T-helper 2 cell treated with Interferon-gamma antibody and Interleukin-4, amounts not matched to agents 5 μg/mL and 100 μg/mL, for 36 hours (primary cell): ENCODE measurements around the gene CMSS1.

Experiments
- DNase-seq: peaks from one replicate; pipeline ENCODE4 v3.0.0; 2021; ENCODE audit warnings: low spot score
- H3K27ac Mint-ChIP-seq: one replicate; pipeline ENCODE4 v1.8.0; 2021; ENCODE audit warnings: mild to moderate bottlenecking, mixed read lengths
- H3K27me3 Mint-ChIP-seq: one replicate; pipeline ENCODE4 v1.8.0; 2021; ENCODE audit warnings: low read depth, mixed read lengths
- H3K36me3 Mint-ChIP-seq: one replicate; pipeline ENCODE4 v1.8.0; 2021; ENCODE audit warnings: low read depth, mixed read lengths
- H3K4me1 Mint-ChIP-seq: one replicate; pipeline ENCODE4 v1.8.0; 2021; ENCODE audit warnings: low read depth, mixed read lengths
- H3K4me3 Mint-ChIP-seq: one replicate; pipeline ENCODE4 v1.8.0; 2022; ENCODE audit warnings: mild to moderate bottlenecking, moderate library complexity, mixed read lengths
- H3K9me3 Mint-ChIP-seq: one replicate; pipeline ENCODE4 v1.8.0; 2021; ENCODE audit warnings: mixed read lengths

The CMSS1 gene

DNA sequence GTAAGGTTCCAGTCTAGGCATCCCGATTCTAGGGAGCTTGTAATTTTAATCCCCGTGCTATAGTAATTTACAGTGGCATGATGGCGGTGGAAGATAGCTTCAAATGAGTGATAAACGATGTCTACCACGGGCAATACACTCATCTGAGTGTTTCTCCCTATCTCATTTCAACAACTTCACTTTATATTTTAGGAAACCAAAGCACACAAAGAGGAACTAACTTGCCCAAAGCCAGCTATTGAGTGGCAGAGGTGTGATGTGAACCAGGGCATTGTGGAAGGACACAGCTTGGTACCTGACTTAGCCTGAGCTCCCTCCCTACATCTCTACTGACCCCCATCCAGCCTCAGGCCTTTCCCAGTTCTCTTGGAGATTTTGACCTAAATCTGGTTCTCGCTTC is 313.6 kb downstream of the CMSS1 start:
- Mint-ChIP-seq H3K4me3 (no peak overlapping the region), H3K9me3 (no peaks in the 10 kb centered on the region), H3K36me3 (no peaks in the 10 kb centered on the region), H3K27me3 (no peaks in the 10 kb centered on the region), H3K27ac (no peak overlapping the region), H3K4me1 (peaks cover 2% of the 10 kb centered on the region)
- DNase-seq, result no peak

- Mint-ChIP-seq H3K27me3 (no peaks in the 10 kb centered on the region), H3K36me3 (no peaks in the 10 kb centered on the region), H3K27ac (no peak overlapping the region), H3K9me3 (no peaks in the 10 kb centered on the region), H3K4me1 (peaks cover 12% of the 10 kb centered on the region), H3K4me3 (no peak overlapping the region)
- no peak for DNase-seq
These were observed 319.3 kb downstream of the CMSS1 start for GRCh38 chr3:100136921-100137320.

DNA sequence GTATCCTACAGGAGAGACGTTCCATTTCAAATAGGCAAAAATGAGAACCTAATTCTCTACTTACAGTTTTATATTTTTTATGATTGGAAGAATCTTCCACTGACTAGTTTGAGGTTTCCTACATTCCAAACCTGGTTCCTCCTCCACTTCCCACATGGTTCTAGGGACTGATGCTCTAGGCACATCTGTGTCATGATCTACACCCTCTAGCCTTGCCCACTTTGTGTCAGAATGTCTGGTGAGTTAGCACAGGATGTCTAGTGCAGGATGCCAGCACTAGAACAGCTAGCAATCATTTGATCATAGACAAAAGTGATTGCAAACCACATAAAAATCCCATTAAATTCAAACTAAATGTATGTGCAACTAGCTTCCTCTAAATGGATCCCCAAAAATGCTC is 323.3 kb downstream of the CMSS1 start:
- H3K27ac Mint-ChIP-seq, result no peak overlapping the region
- peaks cover 21% of the 10 kb centered on the region for H3K4me1 Mint-ChIP-seq
- no peak overlapping the region for H3K4me3 Mint-ChIP-seq
- no peak for DNase-seq
- peaks cover 16% of the 10 kb centered on the region for H3K36me3 Mint-ChIP-seq
- H3K9me3 Mint-ChIP-seq, result peaks cover 24% of the 10 kb centered on the region
- H3K27me3 Mint-ChIP-seq, result no peaks in the 10 kb centered on the region

DNA sequence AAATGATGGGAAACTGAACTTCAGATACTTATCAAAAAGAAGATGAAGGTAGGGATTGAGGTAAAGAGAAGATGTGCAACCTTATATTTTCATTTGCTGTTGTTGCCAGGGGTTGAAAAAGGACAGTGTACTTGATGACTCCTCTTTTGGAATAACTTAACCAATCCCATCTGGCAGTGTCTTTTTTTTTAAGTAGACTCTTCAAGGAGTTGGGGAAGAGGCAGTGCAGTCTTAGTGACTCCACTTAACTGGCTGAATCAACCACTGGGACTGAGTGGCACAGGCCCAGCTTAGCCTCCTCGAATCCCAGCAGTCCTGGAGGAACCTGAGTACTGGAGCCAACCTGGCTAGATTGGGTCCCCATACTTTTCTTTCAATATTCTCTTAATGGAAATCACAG is 323.9 kb downstream of the CMSS1 start:
- no peak for DNase-seq
- peaks cover 17% of the 10 kb centered on the region for H3K36me3 Mint-ChIP-seq
- H3K27me3 Mint-ChIP-seq, result no peaks in the 10 kb centered on the region
- no peak overlapping the region for H3K4me3 Mint-ChIP-seq
- H3K9me3 Mint-ChIP-seq, result peaks cover 24% of the 10 kb centered on the region
- H3K4me1 Mint-ChIP-seq, result peaks cover 21% of the 10 kb centered on the region
- H3K27ac Mint-ChIP-seq, result no peak overlapping the region

DNA sequence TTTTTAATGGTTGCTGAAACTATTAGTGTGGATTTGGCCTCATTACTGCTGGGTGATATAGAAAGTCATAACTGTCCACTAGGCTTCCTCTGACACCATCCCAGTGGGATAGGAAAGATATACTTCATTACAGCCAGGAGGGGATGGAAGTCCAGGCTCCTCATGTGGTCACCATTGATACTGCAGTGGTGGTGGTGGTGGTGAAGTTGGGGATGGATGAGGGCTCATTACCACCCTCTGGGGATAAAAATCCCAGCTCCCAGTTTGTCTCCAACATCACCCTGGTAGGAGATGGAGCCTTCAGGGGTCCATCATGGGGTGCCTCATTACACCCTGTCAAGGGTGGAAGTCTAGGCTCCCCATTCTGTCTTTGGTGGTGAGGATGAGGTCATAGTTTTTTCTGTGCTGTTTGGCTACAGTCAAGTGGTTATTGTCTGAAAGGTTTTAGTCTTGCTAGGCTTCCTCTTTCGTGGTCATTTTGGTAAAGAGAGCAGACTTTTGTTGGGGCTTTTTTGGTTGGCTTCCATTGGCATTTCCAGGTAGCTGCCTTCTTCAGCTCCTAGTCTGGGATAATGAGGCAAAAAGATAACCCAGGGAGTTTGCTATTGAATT is 326.7 kb downstream of the CMSS1 start:
- H3K9me3 Mint-ChIP-seq, result peaks cover 24% of the 10 kb centered on the region
- peaks cover 13% of the 10 kb centered on the region for H3K4me1 Mint-ChIP-seq
- no peak overlapping the region for H3K4me3 Mint-ChIP-seq
- no peak for DNase-seq
- peaks cover 25% of the 10 kb centered on the region for H3K36me3 Mint-ChIP-seq
- H3K27ac Mint-ChIP-seq, result no peak overlapping the region
- H3K27me3 Mint-ChIP-seq, result no peaks in the 10 kb centered on the region

GRCh38 chr3:100149130-100149529 is 331.5 kb downstream of the CMSS1 start:
- no peak overlapping the region for H3K27ac Mint-ChIP-seq

DNA sequence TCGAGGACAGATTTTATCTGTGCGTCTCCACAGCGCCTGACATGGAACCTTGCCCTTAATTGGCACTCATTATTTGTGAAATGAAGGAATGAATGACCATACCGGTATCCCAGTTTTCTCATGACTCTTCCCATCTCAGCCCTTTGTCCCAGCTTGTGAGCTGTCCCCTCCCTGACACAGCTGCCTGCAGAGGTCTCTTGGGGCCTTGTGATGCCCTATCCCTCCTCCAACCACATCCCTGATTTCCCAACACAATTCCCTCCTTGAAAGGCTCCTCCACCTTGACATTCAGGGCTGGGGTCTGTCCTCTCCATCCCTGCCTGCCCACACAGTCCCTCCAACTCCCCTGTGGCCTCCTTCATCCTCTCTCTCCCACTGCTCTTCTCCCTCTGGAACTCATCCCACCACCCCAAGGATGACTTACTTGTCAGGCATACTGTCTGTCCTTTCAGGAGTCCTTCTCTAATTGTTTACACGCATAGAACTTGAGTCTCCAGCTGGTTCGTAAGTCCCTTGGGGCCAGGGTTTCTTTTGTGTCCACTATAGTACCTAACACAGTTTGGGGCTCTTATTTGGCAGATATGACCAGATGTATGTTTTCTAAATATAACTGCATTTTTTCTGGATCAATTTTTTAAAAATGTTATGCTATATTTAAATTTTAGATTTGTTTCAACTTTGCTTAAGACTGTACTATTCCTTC is 332.2 kb downstream of the CMSS1 start:
- DNase-seq, result no peak
- Mint-ChIP-seq H3K4me1 (peaks cover 3% of the 10 kb centered on the region), H3K27me3 (no peaks in the 10 kb centered on the region), H3K27ac (no peak overlapping the region), H3K9me3 (peaks cover 5% of the 10 kb centered on the region), H3K36me3 (peaks cover 26% of the 10 kb centered on the region), H3K4me3 (no peak overlapping the region)

More at GRCh38 chr3:100149130-100149529, 331.5 kb downstream of the CMSS1 start:
- Mint-ChIP-seq H3K4me1 (peaks cover 10% of the 10 kb centered on the region), H3K36me3 (peaks cover 27% of the 10 kb centered on the region), H3K4me3 (no peak overlapping the region), H3K27me3 (no peaks in the 10 kb centered on the region), H3K9me3 (peaks cover 7% of the 10 kb centered on the region)
- no peak for DNase-seq

DNA sequence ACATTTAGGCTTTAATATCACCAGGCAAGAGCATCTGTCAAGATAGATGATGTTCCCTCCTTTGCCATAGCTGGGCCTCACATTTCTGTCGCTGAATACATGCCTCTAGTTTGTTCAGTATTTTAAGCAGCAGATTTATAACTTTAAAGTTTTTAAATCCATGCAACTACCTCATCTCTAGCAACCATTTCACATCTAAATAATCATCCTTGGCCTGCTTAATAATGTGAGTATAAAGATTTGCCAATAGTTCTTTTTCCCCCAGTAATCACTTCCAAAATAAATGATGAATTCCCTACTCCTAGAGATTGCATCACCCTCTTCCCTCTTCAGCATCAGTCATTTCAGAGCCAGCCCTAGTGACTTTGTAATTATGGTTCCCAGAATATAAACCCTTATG is 332.8 kb downstream of the CMSS1 start:
- H3K4me1 Mint-ChIP-seq, result peaks cover 2% of the 10 kb centered on the region
- no peak overlapping the region for H3K4me3 Mint-ChIP-seq
- H3K27me3 Mint-ChIP-seq, result no peaks in the 10 kb centered on the region
- DNase-seq, result no peak
- H3K9me3 Mint-ChIP-seq, result peaks cover 11% of the 10 kb centered on the region
- H3K36me3 Mint-ChIP-seq, result peaks cover 32% of the 10 kb centered on the region
- H3K27ac Mint-ChIP-seq, result no peak overlapping the region

DNA sequence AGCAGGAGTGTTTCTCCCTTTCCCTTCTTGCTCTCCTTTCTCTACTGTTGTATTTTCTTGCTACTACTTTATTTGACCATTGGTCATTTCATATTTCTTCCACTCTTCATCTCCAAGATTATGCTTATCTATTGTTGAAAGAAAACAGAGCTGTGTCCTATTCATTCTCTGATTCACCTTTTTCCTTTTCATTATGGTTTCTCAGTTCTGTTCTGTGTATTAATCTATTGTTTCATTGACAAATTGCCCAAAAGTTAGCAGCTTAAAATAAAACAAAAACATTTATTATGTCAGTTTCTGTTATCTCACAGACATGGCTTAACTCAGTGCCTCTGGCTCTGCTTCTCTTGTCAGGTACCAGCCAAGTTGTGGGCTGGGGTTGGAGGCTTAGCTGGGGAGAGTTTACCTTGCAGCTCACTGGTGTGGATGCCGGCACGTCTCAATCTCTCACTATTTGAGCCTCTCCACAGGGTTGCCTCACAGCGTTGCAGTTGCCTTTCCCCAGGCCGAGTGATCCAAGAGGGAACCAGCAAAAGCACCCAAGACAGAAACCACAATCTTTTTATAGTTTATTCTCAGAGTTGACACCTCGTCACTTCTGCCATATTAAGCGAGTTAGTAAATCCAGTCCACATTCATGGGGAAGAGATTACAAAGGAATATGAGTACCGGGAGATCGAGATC is 333.5 kb downstream of the CMSS1 start:
- Mint-ChIP-seq H3K36me3 (peaks cover 34% of the 10 kb centered on the region), H3K4me3 (no peak overlapping the region), H3K4me1 (peaks cover 2% of the 10 kb centered on the region), H3K27ac (no peak overlapping the region), H3K9me3 (peaks cover 11% of the 10 kb centered on the region), H3K27me3 (no peaks in the 10 kb centered on the region)
- DNase-seq, result no peak

- H3K4me1 Mint-ChIP-seq, result peaks cover 2% of the 10 kb centered on the region
- peaks cover 33% of the 10 kb centered on the region for H3K36me3 Mint-ChIP-seq
These were observed 336.5 kb downstream of the CMSS1 start for GRCh38 chr3:100154171-100154570.

DNA sequence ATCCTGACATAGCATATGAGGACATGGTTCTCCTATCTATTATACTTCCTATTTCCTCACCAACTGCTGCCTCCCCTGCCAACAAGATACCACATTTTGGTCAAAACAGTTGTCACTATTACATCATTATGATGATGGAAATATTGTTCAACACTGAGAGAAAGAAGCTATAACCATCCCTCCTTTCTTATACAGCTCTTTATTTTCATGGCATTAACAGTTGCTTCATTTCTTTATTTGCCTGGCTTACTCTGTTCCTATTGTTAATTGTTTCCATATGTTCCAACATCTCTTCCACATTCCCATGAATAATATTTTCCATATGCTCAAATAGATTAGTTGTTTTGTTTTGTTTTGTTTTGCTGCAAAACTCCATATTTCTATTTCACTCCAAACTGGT is 337.5 kb downstream of the CMSS1 start:
- Mint-ChIP-seq H3K4me1 (no peaks in the 10 kb centered on the region), H3K27ac (no peak overlapping the region), H3K36me3 (peaks cover 29% of the 10 kb centered on the region), H3K4me3 (no peak overlapping the region), H3K9me3 (peaks cover 18% of the 10 kb centered on the region), H3K27me3 (no peaks in the 10 kb centered on the region)
- DNase-seq, result no peak

More at GRCh38 chr3:100154171-100154570, 336.5 kb downstream of the CMSS1 start:
- H3K27ac Mint-ChIP-seq, result no peak overlapping the region
- H3K4me3 Mint-ChIP-seq, result no peak overlapping the region
- no peak for DNase-seq
- no peaks in the 10 kb centered on the region for H3K27me3 Mint-ChIP-seq
- peaks cover 18% of the 10 kb centered on the region for H3K9me3 Mint-ChIP-seq

DNA sequence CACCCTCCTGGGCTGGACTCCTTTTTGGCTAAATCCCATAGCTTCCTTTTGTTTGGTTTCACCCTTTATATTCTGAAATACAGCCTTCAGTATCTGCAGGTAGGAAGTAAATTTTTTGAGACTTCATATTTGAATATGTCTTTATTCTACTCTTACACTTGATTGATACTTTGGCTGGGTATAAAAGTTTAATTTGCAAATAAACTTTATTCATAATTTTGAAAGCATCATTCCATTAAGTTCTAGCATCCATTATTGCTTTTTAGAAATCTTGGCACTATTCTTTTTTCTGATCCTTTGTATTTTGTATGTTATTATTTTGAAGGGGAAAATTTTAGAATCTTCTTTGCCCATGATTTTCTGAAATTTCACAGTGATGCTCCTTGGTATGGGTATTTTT is 337.9 kb downstream of the CMSS1 start:
- H3K9me3 Mint-ChIP-seq, result peaks cover 18% of the 10 kb centered on the region
- H3K4me1 Mint-ChIP-seq, result no peaks in the 10 kb centered on the region
- no peaks in the 10 kb centered on the region for H3K27me3 Mint-ChIP-seq
- no peak for DNase-seq
- H3K36me3 Mint-ChIP-seq, result peaks cover 28% of the 10 kb centered on the region
- H3K4me3 Mint-ChIP-seq, result no peak overlapping the region
- H3K27ac Mint-ChIP-seq, result no peak overlapping the region

DNA sequence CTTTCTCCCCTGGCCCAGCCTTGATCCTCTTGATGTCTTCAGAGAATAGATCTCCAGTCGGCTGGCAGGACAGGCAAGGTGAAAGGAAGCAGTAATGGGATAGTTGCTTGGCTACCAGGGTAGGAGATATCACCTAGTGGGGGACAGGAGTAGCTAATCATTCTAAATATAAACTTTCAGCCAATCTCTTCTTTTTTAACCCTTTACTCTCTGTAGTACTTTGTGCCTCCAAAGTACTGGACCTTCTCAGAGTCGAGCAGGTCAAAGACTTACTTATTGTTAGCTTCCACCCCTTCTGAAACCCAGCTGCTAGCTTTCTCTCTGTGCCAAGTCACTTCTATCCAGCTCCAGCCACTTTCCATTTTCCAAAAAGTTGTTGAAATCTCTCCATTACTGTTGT is 340.0 kb downstream of the CMSS1 start:
- Mint-ChIP-seq H3K4me1 (no peaks in the 10 kb centered on the region), H3K36me3 (peaks cover 21% of the 10 kb centered on the region), H3K9me3 (peaks cover 18% of the 10 kb centered on the region), H3K27ac (no peak overlapping the region), H3K4me3 (no peak overlapping the region), H3K27me3 (no peaks in the 10 kb centered on the region)
- DNase-seq, result no peak

- Mint-ChIP-seq H3K36me3 (peaks cover 17% of the 10 kb centered on the region), H3K27me3 (no peaks in the 10 kb centered on the region), H3K27ac (no peak overlapping the region), H3K9me3 (peaks cover 18% of the 10 kb centered on the region), H3K4me3 (no peak overlapping the region), H3K4me1 (no peaks in the 10 kb centered on the region)
- DNase-seq, result no peak
These were observed 341.3 kb downstream of the CMSS1 start for GRCh38 chr3:100158918-100159330.
